Smooth muscle cell of the brain vasculature (primary cell): ENCODE measurements around the gene ABCA8.

Source experiments
- DNase-seq: peaks from one replicate; pipeline ENCODE4 v3.0.0-alpha.2; 2012; ENCODE audit warnings: low read depth, low spot score

Gene ABCA8

GRCh38 chr17:68870976-68871375 is 84.2 kb downstream of the ABCA8 start:
- DNase-seq: no peak

GRCh38 chr17:68870161-68870826 is 84.9 kb downstream of the ABCA8 start:
- DNase-seq: no peak

DNA sequence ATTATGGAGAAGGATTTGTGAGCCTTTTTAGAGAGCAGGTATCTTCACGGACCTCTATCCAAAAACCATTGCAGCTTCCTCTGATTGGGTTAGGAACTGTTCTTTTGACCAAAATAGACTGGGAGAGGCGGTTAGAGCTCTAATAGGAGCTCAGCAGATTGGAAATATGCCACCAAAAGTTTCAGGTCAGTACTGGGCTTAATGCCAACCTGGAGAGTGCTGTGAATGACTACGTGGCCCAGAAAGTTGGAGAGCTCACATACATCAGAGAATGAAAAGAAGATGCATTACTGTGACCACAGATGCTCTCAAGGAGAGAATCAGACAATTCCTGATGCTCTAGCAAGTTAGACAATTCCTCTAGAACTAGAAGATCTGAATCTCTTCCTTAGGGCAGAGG is 86.5 kb downstream of the ABCA8 start:
- no peak for DNase-seq

DNA sequence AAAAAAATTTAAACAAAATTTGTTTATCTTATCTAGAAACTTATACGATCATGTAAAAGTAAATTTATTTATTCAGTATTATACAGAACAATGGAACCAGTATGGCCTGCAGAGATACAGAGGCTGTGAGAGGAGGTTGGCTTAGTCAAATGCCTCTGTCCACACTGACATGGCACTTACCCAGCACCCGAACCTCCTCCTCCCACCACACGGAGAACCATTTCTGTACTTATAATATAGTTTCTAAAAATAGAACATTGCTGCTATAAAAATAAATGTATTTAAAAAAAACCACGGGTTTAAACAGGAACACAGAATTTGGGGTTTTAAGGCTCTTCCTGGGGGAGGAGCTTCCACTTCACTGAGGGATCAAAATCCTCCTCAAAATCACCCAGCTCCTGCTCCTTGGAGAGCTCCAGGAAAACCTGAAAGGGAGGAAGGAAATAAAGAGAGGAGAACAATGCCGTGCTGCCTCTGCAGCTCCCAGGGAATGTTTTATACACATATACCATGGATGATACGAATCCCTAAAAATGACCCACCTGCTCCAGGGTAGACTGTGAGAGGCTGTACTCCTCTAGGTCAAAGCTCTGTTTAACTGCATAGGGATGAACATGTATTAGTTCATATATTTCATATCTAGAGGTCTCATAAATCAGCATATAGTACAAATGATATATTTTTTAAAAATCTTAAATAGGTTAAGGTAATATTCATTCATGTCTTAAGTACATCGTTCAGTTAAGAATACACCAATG is 87.3 kb downstream of the ABCA8 start:
- no peak for DNase-seq

GRCh38 chr17:68865584-68865983 is 89.6 kb downstream of the ABCA8 start:
- DNase-seq: no peak

- no peak for DNase-seq
Observed at GRCh38 chr17:68863091-68863652, 92.0 kb downstream of the ABCA8 start.

GRCh38 chr17:68861602-68862001 is 93.6 kb downstream of the ABCA8 start:
- no peak for DNase-seq

GRCh38 chr17:68860941-68861340 is 94.3 kb downstream of the ABCA8 start:
- DNase-seq: no peak

DNA sequence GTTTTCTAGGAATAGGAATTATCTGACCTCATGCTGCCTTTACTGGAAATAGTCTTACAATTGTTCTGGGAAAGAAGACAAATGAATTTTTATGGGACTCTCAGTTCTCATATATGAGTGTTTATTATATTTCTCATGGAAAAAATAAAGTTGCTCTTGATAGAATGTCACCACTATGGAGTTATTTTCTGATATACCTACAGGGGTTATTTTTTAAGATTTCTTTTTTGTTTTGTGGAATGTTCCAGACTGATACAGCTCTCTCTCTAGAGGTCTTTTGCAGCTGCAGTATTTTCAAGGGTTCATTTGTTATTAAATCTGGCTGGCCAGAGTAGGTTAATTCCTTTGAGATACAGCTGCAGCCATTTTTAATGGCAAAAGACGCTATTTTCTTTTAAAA is 100.7 kb downstream of the ABCA8 start:
- DNase-seq: no peak

GRCh38 chr17:68853439-68853838 is 101.8 kb downstream of the ABCA8 start:
- no peak for DNase-seq

DNA sequence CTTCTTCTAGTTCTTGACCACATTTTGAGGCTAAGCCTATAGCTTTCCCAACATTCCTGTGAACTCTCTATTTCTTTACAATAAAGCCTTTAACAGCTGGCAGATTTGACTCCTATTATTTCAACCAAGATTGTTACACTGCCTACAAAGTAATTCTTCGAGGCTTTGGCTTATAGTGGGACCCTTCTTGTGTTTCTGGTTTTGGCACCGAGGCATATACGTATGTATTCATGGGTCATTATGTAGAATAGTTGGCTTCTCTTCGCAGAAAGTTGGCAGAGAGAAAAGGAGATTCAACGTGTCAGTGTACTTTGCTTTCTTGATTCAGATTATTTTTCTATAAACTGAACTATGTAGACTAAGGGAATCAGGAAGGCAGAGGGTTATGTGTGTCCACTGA is 102.2 kb downstream of the ABCA8 start:
- DNase-seq: no peak

GRCh38 chr17:68851890-68852289 is 103.3 kb downstream of the ABCA8 start:
- DNase-seq: no peak

DNA sequence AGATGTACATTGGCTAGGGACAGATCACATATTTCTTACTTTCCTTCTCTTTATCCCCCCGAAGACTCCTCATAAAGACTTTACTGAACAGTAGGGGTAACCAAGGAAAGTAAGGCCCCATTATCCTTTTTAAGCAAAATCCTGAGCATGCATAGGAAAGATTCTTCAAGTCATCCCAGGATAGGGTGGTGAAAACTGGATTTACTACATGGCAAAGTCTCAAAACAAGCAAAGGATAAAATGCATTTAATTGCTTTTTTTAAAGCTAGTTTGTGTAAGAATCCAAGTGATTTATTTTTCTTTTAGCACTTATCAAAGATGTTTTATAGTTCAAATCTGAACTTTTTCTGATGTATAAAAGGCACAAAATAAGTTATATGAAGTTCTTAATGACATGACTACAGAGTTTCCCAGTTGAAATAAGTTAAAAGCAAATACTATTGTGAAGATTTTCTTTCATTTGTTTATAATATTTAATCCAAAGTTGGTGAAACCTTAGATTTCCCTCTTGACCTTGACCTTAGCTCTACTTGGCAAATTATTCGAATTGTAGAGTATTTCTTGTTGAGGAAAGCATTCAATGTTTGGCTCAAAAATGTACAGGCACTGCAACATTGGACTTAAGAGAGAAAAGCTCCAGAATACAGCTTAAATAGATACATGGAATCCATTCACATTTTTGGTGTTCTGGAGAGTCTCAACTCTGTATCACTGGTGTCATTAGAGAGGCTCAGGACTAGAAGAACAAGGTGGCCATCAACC is 104.3 kb downstream of the ABCA8 start:
- no peak for DNase-seq

- DNase-seq: no peak
Observed at GRCh38 chr17:68849673-68850610, 105.2 kb downstream of the ABCA8 start.

- no peak for DNase-seq
Observed at GRCh38 chr17:68847711-68848110, 107.5 kb downstream of the ABCA8 start.

- no peak for DNase-seq
Observed at GRCh38 chr17:68843522-68843921, 111.7 kb downstream of the ABCA8 start.

- no peak for DNase-seq
Observed at GRCh38 chr17:68840073-68840472, 115.1 kb downstream of the ABCA8 start.

GRCh38 chr17:68835071-68835470 is 120.1 kb downstream of the ABCA8 start:
- no peak for DNase-seq

DNA sequence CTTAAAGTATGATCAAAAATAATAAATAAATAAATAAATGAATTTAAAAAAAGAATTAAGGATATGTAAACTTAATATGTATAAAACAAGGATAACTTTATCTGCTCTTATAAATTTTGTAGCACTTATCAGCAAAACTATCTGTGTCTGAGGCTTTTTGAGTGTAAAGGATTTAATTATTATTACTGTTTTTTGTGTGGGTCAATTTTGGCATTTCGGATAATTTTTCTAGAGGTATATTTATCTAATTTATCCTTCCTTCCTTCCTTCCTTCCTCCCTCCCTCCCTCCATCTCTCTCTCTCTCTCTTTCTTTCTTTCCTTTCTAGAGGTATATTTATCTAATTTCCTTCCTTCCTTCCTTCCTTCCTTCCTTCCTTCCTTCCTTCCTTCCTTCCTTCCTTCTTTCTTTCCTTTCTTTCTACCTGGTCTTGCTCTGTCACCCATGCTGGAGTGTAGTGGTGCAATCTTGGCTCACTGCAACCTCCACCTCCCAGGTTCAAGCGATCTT is 120.8 kb downstream of the ABCA8 start:
- no peak for DNase-seq

- no peak for DNase-seq
Observed at GRCh38 chr17:68832109-68832802, 122.9 kb downstream of the ABCA8 start.
